PC-3 (cell line): ENCODE measurements around the gene PAX5.

Source experiments
- CTCF ChIP-seq: fragments of 300-600 bp; sonication (generic); conservative IDR thresholded peaks from 2 replicates; pipeline ENCODE4 v1.5.1; 2017; ENCODE audit warnings: antibody characterized with exemption, low read depth, mild to moderate bottlenecking, low read length
- EZH2 ChIP-seq: fragments of 300-600 bp; sonication (generic); IDR thresholded peaks from one replicate; pipeline ENCODE4 v1.6.1; 2017; ENCODE audit warnings: antibody characterized with exemption, mild to moderate bottlenecking, low read length; ENCODE audit not compliant: unreplicated experiment
- EZH2phosphoT487 ChIP-seq: fragments of 300-600 bp; sonication (generic); IDR thresholded peaks from 2 replicates; pipeline ENCODE4 v1.6.1; 2018; ENCODE audit warnings: mild to moderate bottlenecking, antibody characterized with exemption, low read length, borderline replicate concordance

GRCh38 chr9:36936498-36936831 lies 97.6 kb downstream of the PAX5 start:
- no peak for TF ChIP-seq CTCF
- TF ChIP-seq EZH2: no peak
- TF ChIP-seq EZH2phosphoT487: no peak
